Measurements from ENCODE around the gene SKIC3. TPM values are rescaled to one million over a fixed set of nuclear protein-coding genes. Genes with fewer than 3 reads are reported as not detected.

The SKIC3 gene
- total RNA-seq, 1 donor from 2014 or later, result 116 TPM

- H3K9me3 Mint-ChIP-seq (ENCODE audit: low read depth), result no peaks in the 10 kb centered on the region
- H3K27me3 Mint-ChIP-seq (ENCODE audit: low read depth), result no peaks in the 10 kb centered on the region
- no peak for TF ChIP-seq CTCF (IDR thresholded peaks at IDR 0.05)
- H3K36me3 Mint-ChIP-seq (ENCODE audit: low read depth), result peaks cover 25% of the 10 kb centered on the region
- peak overlapping the region; percentile 82 for H3K27ac Mint-ChIP-seq (ENCODE audit: unreplicated experiment)
- peaks cover 61% of the 10 kb centered on the region for H3K4me1 Mint-ChIP-seq (ENCODE audit: low read depth)
- no peak for DNase-seq (ENCODE audit: low spot score)
- H3K4me3 Mint-ChIP-seq (ENCODE audit: unreplicated experiment), result no peak overlapping the region
Measured at GRCh38 chr5:95533761-95534160, 21.0 kb downstream of the SKIC3 start.

DNA sequence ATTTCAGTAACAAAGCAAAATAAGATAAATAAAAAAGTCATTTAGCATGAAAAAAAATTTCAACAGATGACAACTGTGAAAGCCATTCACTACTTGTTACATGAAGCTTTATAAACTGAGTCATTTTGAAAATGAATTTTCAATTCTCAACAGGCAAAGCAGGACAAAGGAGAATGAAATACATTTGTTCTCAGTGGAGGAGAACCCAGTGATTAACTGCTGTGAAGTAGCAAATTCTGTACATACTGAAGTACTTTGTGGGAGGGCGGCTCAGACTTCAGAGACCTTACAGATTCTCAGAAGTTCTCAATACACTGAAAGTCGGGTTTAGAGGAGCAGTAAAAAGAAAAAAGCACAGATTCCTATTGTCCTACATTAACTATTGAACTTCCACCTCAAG is 21.7 kb downstream of the SKIC3 start:
- no peak for TF ChIP-seq CTCF (IDR thresholded peaks at IDR 0.05)
- Mint-ChIP-seq H3K36me3 (ENCODE audit: low read depth) (peaks cover 29% of the 10 kb centered on the region), H3K27me3 (ENCODE audit: low read depth) (no peaks in the 10 kb centered on the region), H3K27ac (ENCODE audit: unreplicated experiment) (peak overlapping the region; percentile 82), H3K9me3 (ENCODE audit: low read depth) (no peaks in the 10 kb centered on the region), H3K4me3 (ENCODE audit: unreplicated experiment) (no peak overlapping the region), H3K4me1 (ENCODE audit: low read depth) (peaks cover 58% of the 10 kb centered on the region)
- no peak for DNase-seq (ENCODE audit: low spot score)

- no peaks in the 10 kb centered on the region for H3K9me3 Mint-ChIP-seq (ENCODE audit: low read depth)
- no peak overlapping the region for H3K4me3 Mint-ChIP-seq (ENCODE audit: unreplicated experiment)
- peaks cover 33% of the 10 kb centered on the region for H3K36me3 Mint-ChIP-seq (ENCODE audit: low read depth)
- DNase-seq (ENCODE audit: low spot score), result no peak
- H3K4me1 Mint-ChIP-seq (ENCODE audit: low read depth), result peaks cover 55% of the 10 kb centered on the region
- H3K27ac Mint-ChIP-seq (ENCODE audit: unreplicated experiment), result peak overlapping the region; percentile 82
- TF ChIP-seq CTCF (IDR thresholded peaks at IDR 0.05), result no peak
- H3K27me3 Mint-ChIP-seq (ENCODE audit: low read depth), result no peaks in the 10 kb centered on the region
Measured at GRCh38 chr5:95532415-95532814, 22.4 kb downstream of the SKIC3 start.

DNA sequence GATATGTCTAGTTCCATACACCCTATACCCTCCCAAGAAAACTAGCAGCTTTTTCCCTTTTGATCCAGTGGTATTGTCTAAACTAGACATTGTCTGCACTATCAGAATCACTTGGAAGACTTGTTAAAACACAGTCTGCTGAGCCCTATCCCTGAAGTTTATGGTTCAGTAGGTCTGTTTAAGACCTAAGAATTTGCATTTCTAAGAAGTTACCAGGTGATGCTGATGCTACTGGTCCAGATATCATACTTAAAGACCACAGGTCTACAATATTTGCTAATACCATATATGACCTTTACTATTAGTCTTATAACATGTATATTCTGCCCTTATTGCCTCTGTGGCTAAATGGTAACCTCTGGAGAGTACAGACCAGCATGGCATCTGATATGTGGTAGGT is 23.3 kb downstream of the SKIC3 start:
- TF ChIP-seq CTCF (IDR thresholded peaks at IDR 0.05), result no peak
- Mint-ChIP-seq H3K27me3 (ENCODE audit: low read depth) (no peaks in the 10 kb centered on the region), H3K4me3 (ENCODE audit: unreplicated experiment) (no peak overlapping the region), H3K9me3 (ENCODE audit: low read depth) (no peaks in the 10 kb centered on the region), H3K36me3 (ENCODE audit: low read depth) (peaks cover 31% of the 10 kb centered on the region), H3K4me1 (ENCODE audit: low read depth) (peaks cover 48% of the 10 kb centered on the region), H3K27ac (ENCODE audit: unreplicated experiment) (no peak overlapping the region)
- DNase-seq (ENCODE audit: low spot score), result no peak

DNA sequence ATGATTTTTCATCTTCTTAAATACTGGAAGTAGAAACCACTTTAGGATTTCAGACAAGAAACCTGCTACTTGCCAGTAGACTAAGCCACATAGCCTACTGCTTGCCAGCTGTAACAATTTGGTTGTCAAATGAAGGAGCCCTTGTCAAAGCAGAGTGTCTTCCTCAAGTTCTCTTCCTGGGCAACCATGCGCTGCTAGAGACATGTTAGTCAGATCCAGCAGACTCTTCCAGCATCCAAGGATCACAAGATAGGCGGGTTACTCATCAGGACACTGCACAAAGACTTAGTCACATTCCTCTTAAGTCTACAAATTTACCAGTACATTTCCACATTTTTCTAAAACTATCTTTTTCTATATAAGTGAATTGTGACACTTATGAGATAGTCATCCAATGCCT is 24.4 kb downstream of the SKIC3 start:
- no peaks in the 10 kb centered on the region for H3K27me3 Mint-ChIP-seq (ENCODE audit: low read depth)
- DNase-seq (ENCODE audit: low spot score), result no peak
- H3K4me1 Mint-ChIP-seq (ENCODE audit: low read depth), result peaks cover 45% of the 10 kb centered on the region
- no peaks in the 10 kb centered on the region for H3K9me3 Mint-ChIP-seq (ENCODE audit: low read depth)
- no peak overlapping the region for H3K4me3 Mint-ChIP-seq (ENCODE audit: unreplicated experiment)
- H3K36me3 Mint-ChIP-seq (ENCODE audit: low read depth), result peaks cover 29% of the 10 kb centered on the region
- no peak for TF ChIP-seq CTCF (IDR thresholded peaks at IDR 0.05)
- no peak overlapping the region for H3K27ac Mint-ChIP-seq (ENCODE audit: unreplicated experiment)

Measured in chondrocyte (in vitro differentiated cells).